Mesodermal cell (in vitro differentiated cells): ENCODE measurements around the gene AP2M1.

Source experiments
- H3K27ac ChIP-seq: 2 replicates; pipeline ENCODE4 v1.7.0; 2013; ENCODE audit warnings: mild to moderate bottlenecking, low read depth, low read length, moderate library complexity; ENCODE audit not compliant: severe bottlenecking
- H3K36me3 ChIP-seq: 2 replicates; pipeline ENCODE4 v1.7.1; 2013; ENCODE audit warnings: mild to moderate bottlenecking, low read length, moderate library complexity; ENCODE audit not compliant: control insufficient read depth, insufficient read depth
- H3K4me1 ChIP-seq: one replicate; pipeline ENCODE4 v1.7.1; 2013; ENCODE audit warnings: mild to moderate bottlenecking, low read length; ENCODE audit not compliant: insufficient read depth, control insufficient read depth, poor library complexity, severe bottlenecking
- H3K4me3 ChIP-seq: 2 replicates; pipeline ENCODE4 v1.7.0; 2013; ENCODE audit warnings: low read length, control low read depth, mild to moderate bottlenecking; ENCODE audit not compliant: insufficient read depth, poor library complexity, severe bottlenecking; ENCODE audit errors: extremely low read depth
- H3K9me3 ChIP-seq: 2 replicates; pipeline ENCODE4 v1.7.1; 2013; ENCODE audit warnings: mild to moderate bottlenecking, low read length, moderate library complexity; ENCODE audit not compliant: control insufficient read depth
- WGBS, 2 experiments: methylation state at CpG; one replicate each; pipeline ENCODE4 v1.1.5; 2013; ENCODE audit warnings: missing lambda C conversion rate in 2 of 2; ENCODE audit not compliant: insufficient coverage in 2 of 2; 5-methylcytosine and 5-hydroxymethylcytosine counted together

The AP2M1 gene

GRCh38 chr3:184227481-184227935, 52.9 kb downstream of the AP2M1 start:
- H3K27ac ChIP-seq, result no peak overlapping the region
- no peak overlapping the region for H3K4me3 ChIP-seq
- peaks cover 5% of the 10 kb centered on the region for H3K4me1 ChIP-seq
- WGBS, 2 experiments, result 58 to 67% methylated on average over 2 of the region's 2 CpGs
- H3K9me3 ChIP-seq, result no peaks in the 10 kb centered on the region
- no peaks in the 10 kb centered on the region for H3K36me3 ChIP-seq

- WGBS, 2 experiments, result 16 to 37% methylated on average over 6 to 7 of the region's 12 CpGs
- H3K36me3 ChIP-seq, result no peaks in the 10 kb centered on the region
- H3K4me1 ChIP-seq, result peaks cover 5% of the 10 kb centered on the region
- no peak overlapping the region for H3K4me3 ChIP-seq
- H3K9me3 ChIP-seq, result no peaks in the 10 kb centered on the region
- no peak overlapping the region for H3K27ac ChIP-seq
Measured at GRCh38 chr3:184228376-184229137, 53.9 kb downstream of the AP2M1 start.

GRCh38 chr3:184229394-184230080, 54.9 kb downstream of the AP2M1 start, which contains the start of gene VWA5B2:
Gene VWA5B2 (plus strand): TSS chr3:184229585. CDS start chr3:184230529, 944 bp downstream.
- peaks cover 5% of the 10 kb centered on the region for H3K4me1 ChIP-seq
- no peaks in the 10 kb centered on the region for H3K36me3 ChIP-seq
- no peaks in the 10 kb centered on the region for H3K9me3 ChIP-seq
- WGBS, 2 experiments, result 1 to 3% methylated on average over 54 to 62 of the region's 66 CpGs
- H3K27ac ChIP-seq, result no peak within 1 kb of the TSS
- H3K4me3 ChIP-seq, result peak within 1 kb of the TSS; percentile 22

GRCh38 chr3:184230081-184230602, 55.5 kb downstream of the AP2M1 start:
- WGBS, 2 experiments, result 3% methylated on average over 31 to 60 of the region's 61 CpGs
- no peaks in the 10 kb centered on the region for H3K36me3 ChIP-seq
- H3K4me3 ChIP-seq, result peak overlapping the region; percentile 22

GRCh38 chr3:184230603-184231528, 56.2 kb downstream of the AP2M1 start:
- Histone ChIP-seq H3K36me3 (no peaks in the 10 kb centered on the region), H3K4me1 (peaks cover 5% of the 10 kb centered on the region), H3K27ac (no peak overlapping the region), H3K4me3 (no peak overlapping the region), H3K9me3 (no peaks in the 10 kb centered on the region)
- WGBS, 2 experiments, result 7 to 10% methylated on average over 67 to 74 of the region's 79 CpGs

More at GRCh38 chr3:184230081-184230602, 55.5 kb downstream of the AP2M1 start:
- no peaks in the 10 kb centered on the region for H3K9me3 ChIP-seq
- no peak overlapping the region for H3K27ac ChIP-seq
- H3K4me1 ChIP-seq, result peaks cover 5% of the 10 kb centered on the region

GRCh38 chr3:184231671-184232070, 57.0 kb downstream of the AP2M1 start:
- Histone ChIP-seq H3K4me1 (peaks cover 5% of the 10 kb centered on the region), H3K4me3 (no peak overlapping the region), H3K27ac (no peak overlapping the region), H3K36me3 (no peaks in the 10 kb centered on the region), H3K9me3 (no peaks in the 10 kb centered on the region)
- 66% methylated on average over 3 of the region's 3 CpGs for WGBS, 2 experiments

- H3K4me3 ChIP-seq, result no peak overlapping the region
- peaks cover 5% of the 10 kb centered on the region for H3K4me1 ChIP-seq
- no peak overlapping the region for H3K27ac ChIP-seq
- H3K9me3 ChIP-seq, result no peaks in the 10 kb centered on the region
- 86 to 93% methylated on average over 14 to 23 of the region's 23 CpGs for WGBS, 2 experiments
- no peaks in the 10 kb centered on the region for H3K36me3 ChIP-seq
Measured at GRCh38 chr3:184233127-184233843, 58.6 kb downstream of the AP2M1 start.
